Activated naive CD4-positive, alpha-beta T cell treated with anti-CD3 and anti-CD28 coated beads, Interleukin-2, amount 50 U/mL, for 16 hours (primary cell): Measurements from ENCODE around the gene BTG2.

Source experiments
- DNase-seq: peaks from one replicate; pipeline ENCODE4 v3.0.0-alpha.2; 2020

BTG2 gene

GRCh38 chr1:203276916-203277545, 28.3 kb upstream of the BTG2 start:
- no peak for DNase-seq

- no peak for DNase-seq
Measured at GRCh38 chr1:203278082-203278884, 27.0 kb upstream of the BTG2 start.

GRCh38 chr1:203278885-203279406, 26.4 kb upstream of the BTG2 start:
- no peak for DNase-seq

GRCh38 chr1:203280061-203280460, 25.3 kb upstream of the BTG2 start:
- DNase-seq: no peak

GRCh38 chr1:203281033-203281432, 24.3 kb upstream of the BTG2 start:
- no peak for DNase-seq

GRCh38 chr1:203281851-203282661, 23.3 kb upstream of the BTG2 start:
- no peak for DNase-seq

- DNase-seq: no peak
Measured at GRCh38 chr1:203282720-203283542, 22.4 kb upstream of the BTG2 start.

GRCh38 chr1:203283597-203283996, 21.7 kb upstream of the BTG2 start:
- DNase-seq: no peak

- no peak for DNase-seq
Measured at GRCh38 chr1:203284411-203285123, 20.8 kb upstream of the BTG2 start.

- no peak for DNase-seq
Measured at GRCh38 chr1:203286161-203286984, 18.9 kb upstream of the BTG2 start.

GRCh38 chr1:203287109-203287893, 18.0 kb upstream of the BTG2 start:
- DNase-seq: peak; percentile 58

- DNase-seq: no peak
Measured at GRCh38 chr1:203287898-203288297, 17.4 kb upstream of the BTG2 start.

GRCh38 chr1:203288400-203288799, 16.9 kb upstream of the BTG2 start:
- DNase-seq: no peak

GRCh38 chr1:203289281-203289981, 15.9 kb upstream of the BTG2 start:
- peak; percentile 90 for DNase-seq

- DNase-seq: no peak
Measured at GRCh38 chr1:203289982-203290260, 15.4 kb upstream of the BTG2 start.

- peak; percentile 97 for DNase-seq
Measured at GRCh38 chr1:203290261-203291089, 14.8 kb upstream of the BTG2 start.

GRCh38 chr1:203291201-203292096, 13.9 kb upstream of the BTG2 start:
- DNase-seq: no peak

GRCh38 chr1:203295796-203296195, 9.5 kb upstream of the BTG2 start:
- no peak for DNase-seq
